HFF-Myc (cell line): ENCODE data around the gene CPA4.

ENCODE experiments used
- DNase-seq: peaks from one replicate; pipeline ENCODE4 v3.0.0-alpha.2; 2011; ENCODE audit warnings: low read depth; ENCODE audit errors: extremely low read depth
- H3K4me3 ChIP-seq: replicated peaks from 2 replicates; pipeline ENCODE4 v1.5.1; 2011; ENCODE audit warnings: low read depth, mild to moderate bottlenecking, control low read depth, low read length
- TF ChIP-seq, protein P1 (sequence below): IDR thresholded peaks from 2 replicates; pipeline ENCODE4 v1.5.1; 2012; ENCODE audit warnings: mild to moderate bottlenecking, low read depth, low read length, control low read depth; ENCODE audit errors: missing control alignments

The CPA4 gene

DNA sequence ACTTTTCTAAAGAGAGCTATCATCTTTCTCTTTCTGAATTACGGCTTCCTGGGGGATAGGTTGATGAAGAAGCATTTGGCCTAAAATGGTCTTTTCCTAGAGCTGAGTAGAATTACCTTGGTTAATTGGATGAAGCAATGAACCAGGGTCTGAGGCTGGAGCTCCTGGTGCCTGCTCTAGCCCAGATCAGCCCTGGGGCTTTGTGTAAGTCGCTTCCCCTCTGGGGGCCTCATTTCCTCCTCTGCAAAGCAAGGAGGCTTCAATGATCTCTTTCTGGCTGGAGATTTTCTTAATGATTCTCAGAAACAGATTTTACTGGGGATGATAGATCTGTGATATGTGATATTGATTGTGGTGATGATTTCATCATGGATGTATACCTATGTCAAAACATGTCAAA, 29.8 kb upstream of the CPA4 start:
- no peak overlapping the region for H3K4me3 ChIP-seq

DNA sequence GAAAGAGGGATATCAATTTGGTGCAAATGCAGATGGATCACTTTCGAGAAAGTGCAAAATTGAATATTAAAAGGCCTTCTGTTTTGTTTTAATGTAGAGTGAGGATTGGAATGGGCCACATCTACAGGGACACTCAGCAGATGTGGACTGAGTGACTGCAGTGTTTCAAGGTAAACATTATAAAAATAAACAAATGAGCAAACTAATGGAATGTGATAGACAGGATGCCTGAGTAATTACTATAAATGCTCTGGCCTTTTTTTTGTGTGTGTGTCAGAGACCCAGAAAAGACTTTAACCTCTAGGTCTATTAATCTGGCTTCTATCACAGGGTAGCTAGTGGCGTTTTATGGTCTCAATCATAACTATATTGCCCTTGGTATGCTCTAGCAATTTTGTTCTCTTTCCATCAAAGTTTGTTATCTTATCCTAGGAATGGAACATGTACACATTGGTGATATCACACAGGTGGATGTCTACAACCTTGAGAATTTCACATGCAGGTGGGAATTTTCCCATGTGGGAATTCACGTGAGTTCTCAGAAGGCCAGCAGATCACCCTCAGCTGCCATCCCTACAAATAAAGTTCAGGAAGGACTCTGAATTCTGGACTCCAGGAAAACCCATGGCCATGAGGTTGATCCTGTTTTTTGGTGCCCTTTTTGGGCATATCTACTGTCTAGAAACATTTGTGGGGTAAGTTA, 26.6 kb upstream of the CPA4 start, which contains the start of gene CPA2:
TSS of gene CPA2 (plus strand) at position 606 of the 703 bp plus-strand sequence. CDS start at position 625, 19 bp downstream.
- H3K4me3 ChIP-seq, result no peak within 1 kb of the TSS
- no peak for DNase-seq
- TF ChIP-seq, protein P1, sequence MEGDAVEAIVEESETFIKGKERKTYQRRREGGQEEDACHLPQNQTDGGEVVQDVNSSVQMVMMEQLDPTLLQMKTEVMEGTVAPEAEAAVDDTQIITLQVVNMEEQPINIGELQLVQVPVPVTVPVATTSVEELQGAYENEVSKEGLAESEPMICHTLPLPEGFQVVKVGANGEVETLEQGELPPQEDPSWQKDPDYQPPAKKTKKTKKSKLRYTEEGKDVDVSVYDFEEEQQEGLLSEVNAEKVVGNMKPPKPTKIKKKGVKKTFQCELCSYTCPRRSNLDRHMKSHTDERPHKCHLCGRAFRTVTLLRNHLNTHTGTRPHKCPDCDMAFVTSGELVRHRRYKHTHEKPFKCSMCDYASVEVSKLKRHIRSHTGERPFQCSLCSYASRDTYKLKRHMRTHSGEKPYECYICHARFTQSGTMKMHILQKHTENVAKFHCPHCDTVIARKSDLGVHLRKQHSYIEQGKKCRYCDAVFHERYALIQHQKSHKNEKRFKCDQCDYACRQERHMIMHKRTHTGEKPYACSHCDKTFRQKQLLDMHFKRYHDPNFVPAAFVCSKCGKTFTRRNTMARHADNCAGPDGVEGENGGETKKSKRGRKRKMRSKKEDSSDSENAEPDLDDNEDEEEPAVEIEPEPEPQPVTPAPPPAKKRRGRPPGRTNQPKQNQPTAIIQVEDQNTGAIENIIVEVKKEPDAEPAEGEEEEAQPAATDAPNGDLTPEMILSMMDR, result no peak

More for the DNA sequence above, 29.8 kb upstream of the CPA4 start:
- TF ChIP-seq, protein P1, result no peak
- DNase-seq, result no peak

DNA sequence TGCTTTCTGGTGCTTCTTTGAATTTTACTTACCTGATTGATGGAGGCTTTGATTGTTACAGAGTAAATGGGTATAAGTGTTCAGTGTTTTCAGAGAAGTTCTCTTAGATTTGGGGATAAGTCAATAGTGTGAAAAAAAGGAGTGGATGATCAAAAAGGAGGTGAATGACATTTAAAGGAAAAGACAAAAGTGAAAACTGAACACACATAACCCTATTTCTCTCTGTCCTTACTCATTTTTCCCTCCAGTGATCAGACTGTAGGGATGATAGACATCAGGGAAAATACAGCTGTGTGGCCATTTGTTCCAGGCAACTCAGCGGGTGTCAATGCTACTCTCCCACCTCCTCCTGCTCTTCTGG, 26.0 kb upstream of the CPA4 start:
- no peak for DNase-seq
- TF ChIP-seq, protein P1, result no peak
- no peak overlapping the region for H3K4me3 ChIP-seq

DNA sequence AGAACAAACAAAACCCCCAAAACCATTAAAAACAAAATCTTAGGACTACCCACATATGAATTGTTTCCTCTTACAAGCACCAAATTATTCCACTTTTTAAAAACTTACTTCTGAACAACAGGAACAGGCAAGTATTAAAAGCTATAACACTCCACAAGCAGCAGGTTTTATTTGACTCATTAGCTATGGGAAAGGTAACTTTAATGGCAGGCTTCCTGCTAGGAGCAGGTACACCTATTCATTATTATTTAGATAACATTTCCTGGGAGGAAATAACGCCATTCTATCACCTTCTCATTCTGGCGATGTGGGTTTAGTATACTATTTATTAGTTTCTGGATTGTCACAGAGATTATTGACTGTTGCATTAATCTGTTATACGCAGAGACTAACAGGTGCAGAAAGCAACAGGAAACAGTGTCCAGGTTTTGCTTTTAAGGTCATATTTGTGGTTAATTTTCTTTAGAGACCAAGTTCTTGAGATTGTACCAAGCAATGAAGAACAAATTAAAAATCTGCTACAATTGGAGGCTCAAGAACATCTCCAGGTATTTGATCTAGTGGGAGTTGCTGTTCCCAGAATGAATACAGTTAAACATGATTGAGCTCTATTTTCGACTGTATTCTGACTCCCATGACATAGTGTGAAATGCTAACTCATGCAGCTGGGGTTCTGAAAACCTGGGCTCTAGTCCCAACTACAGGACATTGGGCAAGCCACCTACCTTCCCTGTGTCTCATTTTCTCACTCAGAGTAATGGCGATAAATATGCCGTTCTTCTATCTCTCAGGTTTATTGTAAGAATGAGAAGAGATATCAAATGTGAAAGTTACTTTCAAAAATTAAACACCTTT, 24.3 kb upstream of the CPA4 start:
- no peak overlapping the region for H3K4me3 ChIP-seq
- no peak for DNase-seq
- TF ChIP-seq, protein P1, result no peak

DNA sequence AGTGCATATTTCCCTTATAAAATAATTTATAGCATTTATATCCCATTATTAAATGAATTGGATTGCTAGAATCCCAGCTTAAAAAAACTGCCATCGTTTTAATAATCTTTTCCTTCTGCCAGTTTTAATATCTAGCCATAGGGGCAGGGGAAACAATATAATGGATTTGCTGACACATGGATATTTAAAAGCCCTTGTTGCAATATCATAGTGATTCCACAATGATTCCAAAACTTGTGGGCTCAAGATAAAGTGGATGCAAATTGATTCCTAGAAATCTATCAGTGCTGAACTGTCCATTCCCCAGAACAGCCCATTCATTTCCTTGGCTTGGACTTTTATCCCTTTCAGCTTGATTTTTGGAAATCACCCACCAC, 23.7 kb upstream of the CPA4 start:
- TF ChIP-seq, protein P1, result no peak
- H3K4me3 ChIP-seq, result no peak overlapping the region
- no peak for DNase-seq

DNA sequence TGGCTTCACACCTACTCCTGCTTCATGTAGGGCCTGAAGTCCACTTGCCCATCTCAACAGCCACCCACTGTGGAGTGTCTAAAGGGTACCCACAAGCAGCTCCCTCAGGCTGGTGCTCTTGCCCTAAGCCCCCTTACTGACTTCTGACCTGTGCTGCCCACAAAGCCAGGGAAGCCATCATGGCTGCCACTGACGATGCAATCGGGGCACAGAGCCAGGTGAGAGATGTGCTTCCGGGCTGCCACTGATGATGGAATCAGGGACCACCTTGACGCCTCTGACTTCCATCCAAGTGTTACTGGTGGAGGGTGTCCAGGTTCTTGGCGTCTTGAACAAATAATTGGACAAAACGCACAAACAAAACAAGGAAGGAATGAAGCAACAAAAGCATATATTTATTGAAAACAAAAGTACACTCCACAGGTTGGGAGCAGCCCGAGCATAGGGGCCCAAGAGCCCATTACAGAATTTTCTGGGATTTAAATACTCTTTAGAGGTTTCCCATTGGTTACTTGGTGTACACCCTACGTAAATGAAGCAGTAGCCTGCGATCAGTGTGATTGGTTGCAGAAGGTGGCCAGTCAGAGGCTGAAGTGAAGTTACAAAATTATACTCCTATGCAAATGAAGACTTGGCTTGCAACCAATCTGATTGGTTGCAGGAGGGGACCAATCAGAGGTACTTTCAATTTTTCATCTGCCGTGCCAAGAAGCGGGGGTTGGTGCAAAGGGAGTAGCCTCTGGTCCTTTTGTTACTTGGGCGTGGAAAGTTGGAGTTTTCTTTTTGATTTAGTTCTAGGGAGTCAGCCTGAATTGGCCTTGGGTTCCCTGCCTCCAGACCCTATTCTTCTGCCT, 21.8 kb upstream of the CPA4 start:
- TF ChIP-seq, protein P1, result no peak
- DNase-seq, result no peak
- no peak overlapping the region for H3K4me3 ChIP-seq
